Stomach (tissue), 4 donors: ENCODE measurements around the gene DCC.

ENCODE experiments used
- CTCF ChIP-seq, 7 experiments: fragments of 450-650 bp in 4 of 7; fragments of 200-600 bp in 3 of 7; sonication (generic) in 3 of 7; IDR thresholded peaks; one replicate each; pipeline ENCODE4 v1.5.1; 2016 to 2019; ENCODE audit warnings: antibody characterized with exemption in 7 of 7, control low read depth in 2 of 7, mild to moderate bottlenecking in 1 of 7
- POLR2A ChIP-seq, 4 donors: fragments of 450-650 bp; IDR thresholded peaks; one replicate each; pipeline ENCODE4 v1.6.1; 2016; ENCODE audit warnings: antibody characterized with exemption in 4 of 4, control low read depth in 2 of 4, mild to moderate bottlenecking in 1 of 4, moderate library complexity in 1 of 4

- TF ChIP-seq CTCF (IDR thresholded peaks at IDR 0.05): no peak
- no peak for TF ChIP-seq POLR2A (IDR thresholded peaks at IDR 0.05)
Observed at GRCh38 chr18:53551868-53552426, 1212.0 kb downstream of the DCC start.
